HEK293 (cell line): ENCODE measurements around the gene LRRC4C.

Source experiments
- CTCF ChIA-PET: fragments of 350-600 bp; formaldehyde crosslinking; extraction: SDS; loops from one replicate; lab custom pipeline; 2021; ENCODE audit warnings: antibody characterized with exemption; lab: Yijun Ruan, JAX
- POLR2A ChIA-PET: fragments of 300-600 bp; formaldehyde crosslinking; extraction: SDS; loops from one replicate; lab custom pipeline; 2020; ENCODE audit warnings: antibody characterized with exemption, inconsistent platforms; lab: Yijun Ruan, JAX
- H3K27ac ChIP-seq: fragments of 200-500 bp; sonication (Bioruptor generic); 2 replicates; pipeline ENCODE4 v1.5.1; 2014; ENCODE audit warnings: low read depth, low read length, control low read depth, inconsistent platforms; ENCODE audit errors: extremely low read depth
- H3K36me3 ChIP-seq, 2 experiments: fragments of 200-500 bp in 1 of 2; sonication (Bioruptor generic) in 1 of 2; 1 replicate in 1 of 2; 2 replicates in 1 of 2; pipeline ENCODE4 v1.5.1; 2014 to 2017; ENCODE audit warnings: inconsistent platforms in 2 of 2, low read length in 2 of 2; ENCODE audit not compliant: control insufficient read depth in 2 of 2, insufficient read depth in 1 of 2
- H3K4me1 ChIP-seq: fragments of 200-500 bp; sonication (Bioruptor generic); 2 replicates; pipeline ENCODE4 v1.5.1; 2014; ENCODE audit warnings: mild to moderate bottlenecking, low read length, inconsistent platforms; ENCODE audit not compliant: control insufficient read depth, insufficient read depth
- H3K4me3 ChIP-seq: 2 replicates; pipeline ENCODE4 v1.5.1; 2011; ENCODE audit warnings: low read depth, mild to moderate bottlenecking, control low read depth, low read length, moderate library complexity
- H3K9me3 ChIP-seq: fragments of 200-500 bp; sonication (Bioruptor generic); 2 replicates; pipeline ENCODE4 v1.5.1; 2014; ENCODE audit warnings: low read depth, low read length, inconsistent platforms; ENCODE audit not compliant: control insufficient read depth, insufficient read depth
- BCL6B ChIP-seq: fragments of 450-650 bp; formaldehyde crosslinking; IDR thresholded peaks from 2 replicates; pipeline ENCODE4 v1.5.1; 2017; ENCODE audit warnings: missing biosample characterization, missing genetic modification characterization
- IKZF3 ChIP-seq: fragments of 450-650 bp; IDR thresholded peaks from 2 replicates; pipeline ENCODE4 v1.5.0; 2018; ENCODE audit warnings: missing biosample characterization, mild to moderate bottlenecking, missing genetic modification characterization, moderate library complexity
- PRDM10 ChIP-seq: fragments of 450-650 bp; formaldehyde crosslinking; IDR thresholded peaks from 2 replicates; pipeline ENCODE4 v1.5.1; 2016; ENCODE audit warnings: missing biosample characterization, missing genetic modification characterization
- PRDM6 ChIP-seq: fragments of 450-650 bp; formaldehyde crosslinking; IDR thresholded peaks from 2 replicates; pipeline ENCODE4 v1.5.1; 2017; ENCODE audit warnings: missing biosample characterization, missing genetic modification characterization
- REPIN1 ChIP-seq: fragments of 450-650 bp; formaldehyde crosslinking; IDR thresholded peaks from 2 replicates; pipeline ENCODE4 v1.5.1; 2017; ENCODE audit warnings: missing biosample characterization, missing genetic modification characterization, low read depth
- SCRT1 ChIP-seq: fragments of 450-650 bp; formaldehyde crosslinking; IDR thresholded peaks from 2 replicates; pipeline ENCODE4 v1.5.1; 2016; ENCODE audit warnings: missing biosample characterization, missing genetic modification characterization, borderline replicate concordance
- ZBTB1 ChIP-seq: fragments of 450-650 bp; formaldehyde crosslinking; IDR thresholded peaks from 2 replicates; pipeline ENCODE4 v1.5.1; 2016; ENCODE audit warnings: missing biosample characterization, missing genetic modification characterization
- ZBTB17 ChIP-seq: fragments of 450-650 bp; formaldehyde crosslinking; IDR thresholded peaks from 2 replicates; pipeline ENCODE4 v1.5.1; 2016; ENCODE audit warnings: missing biosample characterization, missing genetic modification characterization
- ZFP37 ChIP-seq: fragments of 450-650 bp; formaldehyde crosslinking; IDR thresholded peaks from 2 replicates; pipeline ENCODE4 v1.5.1; 2016; ENCODE audit warnings: missing biosample characterization, missing genetic modification characterization
- ZNF10 ChIP-seq: fragments of 450-650 bp; formaldehyde crosslinking; IDR thresholded peaks from 2 replicates; pipeline ENCODE4 v1.5.1; 2017; ENCODE audit warnings: missing biosample characterization, missing genetic modification characterization
- ZNF112 ChIP-seq: fragments of 450-650 bp; formaldehyde crosslinking; IDR thresholded peaks from 2 replicates; pipeline ENCODE4 v1.5.0; 2017; ENCODE audit warnings: missing biosample characterization, missing genetic modification characterization
- ZNF114 ChIP-seq: fragments of 450-650 bp; formaldehyde crosslinking; IDR thresholded peaks from 2 replicates; pipeline ENCODE4 v1.5.0; 2017; ENCODE audit warnings: missing biosample characterization, missing genetic modification characterization
- ZNF132 ChIP-seq: fragments of 450-650 bp; formaldehyde crosslinking; IDR thresholded peaks from 2 replicates; pipeline ENCODE4 v1.5.1; 2017; ENCODE audit warnings: missing biosample characterization, missing genetic modification characterization, borderline replicate concordance
- ZNF155 ChIP-seq: fragments of 450-650 bp; formaldehyde crosslinking; IDR thresholded peaks from 2 replicates; pipeline ENCODE4 v1.5.1; 2016; ENCODE audit warnings: missing biosample characterization, missing genetic modification characterization
- ZNF670 ChIP-seq: fragments of 450-650 bp; formaldehyde crosslinking; IDR thresholded peaks from 2 replicates; pipeline ENCODE4 v1.5.1; 2016; ENCODE audit warnings: missing biosample characterization, missing genetic modification characterization, low read depth
- TF ChIP-seq, protein P1 (sequence below): fragments of 450-650 bp; formaldehyde crosslinking; IDR thresholded peaks from 2 replicates; pipeline ENCODE4 v1.5.1; 2016; ENCODE audit warnings: missing biosample characterization, missing genetic modification characterization

LRRC4C gene

GRCh38 chr11:41245184-41245583 is 214.3 kb downstream of the LRRC4C start:
- Histone ChIP-seq H3K9me3 (no peaks in the 10 kb centered on the region), H3K4me1 (no peaks in the 10 kb centered on the region), H3K4me3 (no peak overlapping the region), H3K27ac (no peak overlapping the region), H3K36me3 (no peaks in the 10 kb centered on the region)
- ChIA-PET CTCF (no interaction called here), POLR2A (no interaction called here)
- TF ChIP-seq PRDM6 (tag by site-specific recombination) (no peak), BCL6B (tag by site-specific recombination) (no peak), IKZF3 (no peak), ZNF112 (tag by site-specific recombination) (no peak), ZBTB1 (tag by site-specific recombination) (no peak), REPIN1 (tag by site-specific recombination) (no peak), SCRT1 (tag by site-specific recombination) (no peak), ZNF155 (no peak), PRDM10 (tag by site-specific recombination) (no peak), ZBTB17 (tag by site-specific recombination) (no peak)
- TF ChIP-seq, protein P1, sequence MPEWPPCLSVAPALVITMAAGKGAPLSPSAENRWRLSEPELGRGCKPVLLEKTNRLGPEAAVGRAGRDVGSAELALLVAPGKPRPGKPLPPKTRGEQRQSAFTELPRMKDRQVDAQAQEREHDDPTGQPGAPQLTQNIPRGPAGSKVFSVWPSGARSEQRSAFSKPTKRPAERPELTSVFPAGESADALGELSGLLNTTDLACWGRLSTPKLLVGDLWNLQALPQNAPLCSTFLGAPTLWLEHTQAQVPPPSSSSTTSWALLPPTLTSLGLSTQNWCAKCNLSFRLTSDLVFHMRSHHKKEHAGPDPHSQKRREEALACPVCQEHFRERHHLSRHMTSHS (tag by site-specific recombination): no peak

GRCh38 chr11:41237382-41237781 is 222.1 kb downstream of the LRRC4C start:
- no peak overlapping the region for H3K27ac ChIP-seq
- no peak for TF ChIP-seq ZNF112 (tag by site-specific recombination)
- TF ChIP-seq ZNF670 (tag by site-specific recombination): no peak
- TF ChIP-seq ZNF132: no peak
- no peak for TF ChIP-seq ZNF10 (tag by site-specific recombination)
- no peak for TF ChIP-seq ZNF114 (tag by site-specific recombination)
- ChIA-PET CTCF (no interaction called here), POLR2A (no interaction called here)
- no peaks in the 10 kb centered on the region for H3K4me1 ChIP-seq
- H3K4me3 ChIP-seq: no peak overlapping the region
- no peaks in the 10 kb centered on the region for H3K36me3 ChIP-seq
- no peaks in the 10 kb centered on the region for H3K9me3 ChIP-seq

DNA sequence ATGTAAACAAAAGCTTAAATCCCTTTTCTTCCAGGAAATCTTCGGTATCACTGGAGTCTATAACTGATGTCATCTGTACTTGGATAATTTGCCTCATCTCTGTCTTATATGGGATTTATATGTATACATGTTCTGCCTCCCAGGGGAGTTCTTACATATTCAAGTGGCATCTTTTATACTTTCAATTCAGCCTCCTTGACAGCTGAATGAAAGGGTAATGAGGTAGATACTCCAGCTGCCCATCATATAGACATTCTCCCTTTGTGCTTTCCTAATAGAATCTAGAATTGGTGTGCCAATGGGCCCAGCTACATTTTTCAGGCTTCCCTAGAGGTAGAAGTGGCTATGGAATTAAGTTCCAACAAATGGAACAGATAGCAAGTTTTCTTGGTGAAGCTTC is 223.8 kb downstream of the LRRC4C start:
- H3K4me1 ChIP-seq: no peaks in the 10 kb centered on the region
- CTCF ChIA-PET: no interaction called here
- no peak overlapping the region for H3K4me3 ChIP-seq
- no peaks in the 10 kb centered on the region for H3K9me3 ChIP-seq
- TF ChIP-seq ZFP37 (tag by site-specific recombination): no peak
- TF ChIP-seq, all 188 proteins: peak for 0
- no peaks in the 10 kb centered on the region for H3K36me3 ChIP-seq
- H3K27ac ChIP-seq: no peak overlapping the region
- POLR2A ChIA-PET: no interaction called here
